ENCODE results near the gene SCFD2.

DNA sequence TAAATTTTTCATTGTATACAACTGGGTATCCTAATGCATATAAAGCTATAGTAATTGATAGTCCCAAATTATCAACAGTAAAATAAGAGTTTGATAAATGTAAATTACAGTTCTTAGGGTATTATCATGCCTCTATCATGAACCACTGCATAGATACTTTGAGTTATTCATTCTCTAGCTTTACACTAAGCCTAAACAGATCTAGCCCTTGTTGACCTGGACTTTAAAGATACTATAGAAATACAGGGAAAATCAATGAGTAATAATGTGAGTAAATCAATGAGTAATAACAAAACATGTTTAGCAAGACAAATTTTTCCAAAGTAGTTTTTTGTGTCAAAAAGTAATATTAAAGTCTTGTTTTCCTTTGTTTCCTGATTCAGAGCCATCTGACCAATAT is 228.4 kb downstream of the SCFD2 start:
- TF ChIP-seq ESRRA (IDR thresholded peaks at IDR 0.05; ENCODE audit: borderline replicate concordance, low read length) (no peak), CTCF (IDR thresholded peaks at IDR 0.05) (no peak), BHLHE40 (IDR thresholded peaks at IDR 0.05; ENCODE audit: low read depth, low read length) (no peak), MYC (IDR thresholded peaks at IDR 0.05; ENCODE audit: borderline replicate concordance, low read length) (no peak), RCOR1 (IDR thresholded peaks at IDR 0.05; ENCODE audit: low read depth, low read length) (no peak), MAFK (IDR thresholded peaks at IDR 0.05; ENCODE audit: partially characterized antibody) (no peak), POLR2A (IDR thresholded peaks at IDR 0.05; ENCODE audit: low read length) (no peak), RFX5 (IDR thresholded peaks at IDR 0.05) (no peak), RAD21 (conservative IDR thresholded peaks at IDR 0.05 in 1 of 2, IDR thresholded peaks at IDR 0.05 in 1 of 2) (no peak), EP300 (IDR thresholded peaks at IDR 0.05) (no peak)
